ENCODE data around the gene TP73. TPM values are rescaled to one million over a fixed set of nuclear protein-coding genes. Genes with fewer than 3 reads are reported as not detected.
A peak's percentile ranks its signal among the peaks of the same experiment; 100 is the strongest.

Gene TP73
- total RNA-seq, 1 donor from 2014 or later, result 0.41 TPM

- FAIRE-seq (no peak), DNase-seq (ENCODE audit: low spot score in 2 of 2) (no peak)
These were observed 97.2 kb downstream of the TP73 start for GRCh38 chr1:3749512-3749911.

- no peak for FAIRE-seq
- no peak for DNase-seq (ENCODE audit: low spot score in 2 of 2)
These were observed 98.4 kb downstream of the TP73 start for GRCh38 chr1:3750741-3751140.

- no peak for FAIRE-seq
- DNase-seq (ENCODE audit: low spot score in 2 of 2), result no peak
These were observed 100.2 kb downstream of the TP73 start, which contains the start of gene CCDC27 for GRCh38 chr1:3752400-3752945. CCDC27 (plus strand) TSS chr1:3752450; CDS start chr1:3752482, 32 bp downstream.

- DNase-seq (ENCODE audit: low spot score in 2 of 2), result no peak
- no peak for FAIRE-seq
These were observed 101.5 kb downstream of the TP73 start for GRCh38 chr1:3753656-3754454.

- FAIRE-seq (no peak), DNase-seq (ENCODE audit: low spot score in 2 of 2) (no peak)
These were observed 104.1 kb downstream of the TP73 start for GRCh38 chr1:3756394-3756793.

- DNase-seq (ENCODE audit: low spot score in 2 of 2) (no peak), FAIRE-seq (no peak)
These were observed 106.8 kb downstream of the TP73 start for GRCh38 chr1:3759164-3759563.

- DNase-seq (ENCODE audit: low spot score in 2 of 2) (no peak), FAIRE-seq (no peak)
These were observed 107.5 kb downstream of the TP73 start for GRCh38 chr1:3759796-3760195.

- no peak for FAIRE-seq
- no peak for DNase-seq (ENCODE audit: low spot score in 2 of 2)
These were observed 109.1 kb downstream of the TP73 start for GRCh38 chr1:3761296-3762010.

GRCh38 chr1:3762151-3762872 lies 110.0 kb downstream of the TP73 start:
- DNase-seq (ENCODE audit: low spot score in 2 of 2) (no peak), FAIRE-seq (no peak)

GRCh38 chr1:3762873-3763228 lies 110.5 kb downstream of the TP73 start:
- FAIRE-seq (no peak), DNase-seq (ENCODE audit: low spot score in 2 of 2) (no peak)

- DNase-seq (ENCODE audit: low spot score in 2 of 2) (no peak), FAIRE-seq (no peak)
These were observed 111.2 kb downstream of the TP73 start for GRCh38 chr1:3763351-3764125.

- no peak for FAIRE-seq
These were observed 115.1 kb downstream of the TP73 start for GRCh38 chr1:3767328-3767925.

GRCh38 chr1:3768811-3769390 lies 116.6 kb downstream of the TP73 start:
- no peak for DNase-seq (ENCODE audit: low spot score in 2 of 2)
- no peak for FAIRE-seq

More at GRCh38 chr1:3767328-3767925, 115.1 kb downstream of the TP73 start:
- DNase-seq (ENCODE audit: low spot score in 2 of 2), result no peak

GRCh38 chr1:3770047-3770765 lies 117.9 kb downstream of the TP73 start:
- DNase-seq (ENCODE audit: low spot score in 2 of 2) (no peak), FAIRE-seq (no peak)

- DNase-seq (ENCODE audit: low spot score in 2 of 2) (no peak), FAIRE-seq (no peak)
These were observed 119.1 kb downstream of the TP73 start for GRCh38 chr1:3771108-3772026.

- DNase-seq (ENCODE audit: low spot score in 2 of 2) (peak; percentile 92 to 98), FAIRE-seq (no peak)
These were observed 119.9 kb downstream of the TP73 start for GRCh38 chr1:3772027-3772714.

All from frontal cortex (tissue), 4 donors.